GM12878 (cell line): ENCODE data around the gene CLEC16A. TPM values are rescaled to one million over a fixed set of nuclear protein-coding genes. Genes with fewer than 3 reads are reported as not detected.

Experiments used
- ATAC-seq: fragments of 200-7000 bp; cut with Tn5 transposase; 3 replicates; pipeline ENCODE4 v1.9.1; 2020; ENCODE audit warnings: mild to moderate bottlenecking, moderate library complexity
- BruUV-seq: library from RNA; stranded (reverse); fragments of 400-500 nt; replicated peaks from 2 replicates; lab custom pipeline; 2021; lab: Mats Ljungman, UMichigan
- CTCF ChIA-PET: fragments of 300-600 bp; sonication (Branson Sonifier 250); formaldehyde crosslinking; extraction: SDS; loops from one replicate; lab custom pipeline; 2021; ENCODE audit warnings: inconsistent platforms; lab: Yijun Ruan, JAX
- POLR2A ChIA-PET: fragments of 350-600 bp; formaldehyde crosslinking; extraction: SDS; loops from one replicate; lab custom pipeline; 2021; ENCODE audit warnings: inconsistent platforms; lab: Charles Lee
- RAD21 ChIA-PET: fragments of 300-600 bp; sonication (Branson Sonifier 250); formaldehyde crosslinking; loops from one replicate; lab custom pipeline; 2023; ENCODE audit warnings: antibody characterized with exemption; ENCODE audit not compliant: unreplicated experiment; lab: Charles Lee
- SMC1A ChIA-PET: fragments of 300-600 bp; sonication (Branson Sonifier 250); formaldehyde crosslinking; loops from one replicate; lab custom pipeline; 2023; ENCODE audit not compliant: unreplicated experiment, uncharacterized antibody; lab: Charles Lee
- DNase-seq: peaks from one replicate; pipeline ENCODE4 v3.0.0-alpha.2; 2011; ENCODE audit warnings: low read depth, low spot score
- FAIRE-seq: peaks from 3 replicates; lab custom pipeline; 2011; peaks lifted over from hg19 to GRCh38; lab: Jason Lieb, UNC
- H2AFZ ChIP-seq: 2 replicates; pipeline ENCODE4 v1.6.0; 2011; ENCODE audit warnings: low read depth, low read length, control low read depth; ENCODE audit not compliant: control insufficient read depth
- H3K27ac ChIP-seq: 2 replicates; pipeline ENCODE4 v1.5.1; 2011; ENCODE audit warnings: control low read depth; ENCODE audit not compliant: control insufficient read depth, insufficient read depth
- H3K27me3 ChIP-seq, 2 experiments: replicated peaks in 1 of 2; 2 replicates each; pipeline versions ENCODE4 v1.6.0 to v1.6.1; 2011; ENCODE audit warnings: low read length in 1 of 2; ENCODE audit not compliant: control insufficient read depth in 2 of 2, insufficient read depth in 2 of 2
- H3K36me3 ChIP-seq, 2 experiments: 2 replicates each; pipeline ENCODE4 v1.5.1; 2011; ENCODE audit warnings: low read length in 1 of 2; ENCODE audit not compliant: control insufficient read depth in 2 of 2, insufficient read depth in 2 of 2
- H3K4me1 ChIP-seq: 2 replicates; pipeline ENCODE4 v1.6.1; 2011; ENCODE audit warnings: mild to moderate bottlenecking, low read length, moderate library complexity, mixed read lengths; ENCODE audit not compliant: control insufficient read depth, insufficient read depth
- H3K4me2 ChIP-seq: 2 replicates; pipeline ENCODE4 v1.6.0; 2011; ENCODE audit warnings: control low read depth; ENCODE audit not compliant: control insufficient read depth, insufficient read depth
- H3K4me3 ChIP-seq: fragments of 200-600 bp; sonication (generic); 2 replicates; pipeline ENCODE4 v1.5.1; 2016
- H3K79me2 ChIP-seq: 2 replicates; pipeline ENCODE4 v1.6.0; 2011; ENCODE audit warnings: low read length; ENCODE audit not compliant: control insufficient read depth, insufficient read depth
- H3K9ac ChIP-seq: 2 replicates; pipeline ENCODE4 v1.8.0; 2011; ENCODE audit warnings: low read length, control low read depth, mixed read lengths; ENCODE audit not compliant: control insufficient read depth, insufficient read depth
- H3K9me3 ChIP-seq: replicated peaks from 3 replicates; pipeline ENCODE4 v1.5.1; 2011; ENCODE audit warnings: mild to moderate bottlenecking, low read length; ENCODE audit not compliant: control insufficient read depth, insufficient read depth
- H4K20me1 ChIP-seq: 2 replicates; pipeline ENCODE4 v1.6.0; 2011; ENCODE audit not compliant: control insufficient read depth, insufficient read depth
- FOS ChIP-seq: IDR thresholded peaks from 3 replicates; pipeline ENCODE4 v1.6.1; 2011; ENCODE audit warnings: borderline replicate concordance; ENCODE audit not compliant: insufficient read length; ENCODE audit errors: extremely low read depth
- HDGF ChIP-seq: fragments of 450-650 bp; IDR thresholded peaks from 2 replicates; pipeline ENCODE4 v1.6.1; 2016; ENCODE audit warnings: antibody characterized with exemption
- RBBP5 ChIP-seq: fragments of 200-600 bp; sonication (generic); conservative IDR thresholded peaks from 2 replicates; pipeline ENCODE4 v1.6.1; 2016
- REST ChIP-seq: IDR thresholded peaks from 2 replicates; pipeline ENCODE4 v1.6.1; 2012; ENCODE audit warnings: mild to moderate bottlenecking, low read depth, low read length
- SIN3A ChIP-seq: IDR thresholded peaks from 2 replicates; pipeline ENCODE4 v1.6.1; 2012; ENCODE audit warnings: low read depth, low read length, improper control_type of control experiment
- YY1 ChIP-seq: IDR thresholded peaks from 2 replicates; pipeline ENCODE4 v1.6.1; 2011; ENCODE audit warnings: low read depth, mild to moderate bottlenecking, low read length
- WGBS: methylation state at CpG from one replicate; pipeline ENCODE4 v1.1.6; 2016; ENCODE audit warnings: low lambda C conversion rate; ENCODE audit not compliant: insufficient replicate concordance, insufficient coverage; ENCODE audit errors: missing lambda C conversion rate; 5-methylcytosine and 5-hydroxymethylcytosine counted together
- in situ Hi-C: fragments of 300-500 bp; cut with MboI; formaldehyde crosslinking; loops from 9 replicates; pipeline ENCODE4 v1.14.3; 2018; ENCODE audit warnings: mixed read lengths
- intact Hi-C: fragments of 100-400 bp; cut with micrococcal nuclease; formaldehyde crosslinking; loops from one replicate; pipeline ENCODE4 v1.14.2; 2022; ENCODE audit not compliant: unreplicated experiment
- polyA plus RNA-seq, 11 experiments: library from polyadenylated mRNA; depleted of rRNA in 4 of 11; unstranded in 6 of 11; stranded (reverse) in 5 of 11; fragments of >200 nt; fragmentation: Nextera tagmentation in 4 of 11; fragmentation: Illumina TruSeq in 1 of 11; extraction: Ambion mirVana in 4 of 11; extraction: Trizol in 1 of 11; gene quantifications; 1 replicate in 1 of 11; 2 replicates in 10 of 11; pipeline versions ENCODE4 v1.2.1 to v1.2.3, GENCODE V29; 2011 to 2016; ENCODE audit warnings: inconsistent platforms in 2 of 11, missing spikeins in 2 of 11, low read depth in 1 of 11
- total RNA-seq, 4 experiments: library from RNA; depleted of rRNA in 3 of 4; stranded (reverse); fragments of >200 nt in 3 of 4; fragmentation: Illumina TruSeq in 1 of 4; extraction: Trizol in 1 of 4; gene quantifications; 2 replicates each; pipeline versions ENCODE4 v1.2.1 to v1.2.3, GENCODE V29; 2013 to 2021

Gene CLEC16A
- total and polyA plus RNA-seq, 10 of the 15 experiments (the other 5 are each of a cell fraction or from before 2014, with no cell fraction given): 1.5 to 28.8 (median 19.2) TPM

DNA sequence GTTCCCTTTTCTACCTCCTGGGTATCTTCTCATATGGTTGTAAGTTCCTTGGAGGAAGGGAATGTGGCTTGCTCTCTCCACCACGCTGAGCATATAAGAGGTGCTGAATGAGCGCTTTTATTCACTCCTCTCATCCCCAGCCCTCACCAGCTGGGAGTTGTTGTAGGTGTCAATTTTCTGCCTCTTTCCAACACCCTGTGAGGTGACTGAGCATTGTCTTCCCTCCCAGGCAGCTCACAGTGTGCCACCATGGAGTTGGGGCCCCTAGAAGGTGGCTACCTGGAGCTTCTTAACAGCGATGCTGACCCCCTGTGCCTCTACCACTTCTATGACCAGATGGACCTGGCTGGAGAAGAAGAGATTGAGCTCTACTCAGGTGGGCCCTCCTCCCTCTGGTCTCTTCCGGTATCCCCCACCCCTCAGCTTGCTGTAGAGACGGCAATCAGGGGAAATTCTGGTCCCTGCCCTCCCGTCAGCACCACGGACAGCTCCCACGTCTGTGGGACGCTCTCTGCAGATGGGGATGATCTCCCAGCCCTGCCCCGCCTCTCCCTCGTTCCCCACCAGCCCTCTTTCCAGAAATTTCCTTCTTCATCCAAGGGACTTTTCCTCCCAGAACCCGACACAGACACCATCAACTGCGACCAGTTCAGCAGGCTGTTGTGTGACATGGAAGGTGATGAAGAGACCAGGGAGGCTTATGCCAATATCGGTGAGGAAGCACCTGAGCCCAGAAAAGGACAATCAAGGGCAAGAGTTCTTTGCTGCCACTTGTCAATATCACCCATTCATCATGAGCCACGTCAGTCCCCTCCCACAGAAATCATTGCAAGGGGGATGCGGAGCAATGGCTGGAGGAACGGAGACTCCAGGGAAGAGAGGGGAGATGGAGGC lies 49.1 kb upstream of the CLEC16A start:
- in situ Hi-C loops (loop anchor here (25.0 kb wide), 2 partner anchors 583 to 1758 kb away; no protein-coding TSS in a partner anchor), intact Hi-C loops (loop anchor here (10.0 kb wide), 1 partner anchor 590 kb away; no protein-coding TSS in a partner anchor)
- H3K36me3 ChIP-seq: peaks cover 26 to 56% of the 10 kb centered on the region in 2 experiments
- TF ChIP-seq FOS: no peak
- 0 out of 2 replicates have a peak, but pooled peaks have one; percentile 10 for TF ChIP-seq YY1
- TF ChIP-seq HDGF: 0 out of 2 replicates have a peak, but pooled peaks have one; percentile 12
- TF ChIP-seq SIN3A: peak; percentile 62; the same call in 1 of the 2 replicates
- no peak for TF ChIP-seq RBBP5
- TF ChIP-seq REST: peak; percentile 97
- no peak for ATAC-seq
- H3K27me3 ChIP-seq: no peaks in the 10 kb centered on the region
- H2AFZ ChIP-seq: no peak overlapping the region
- no peak overlapping the region for H3K9ac ChIP-seq
- H3K9me3 ChIP-seq: no peaks in the 10 kb centered on the region
- ChIA-PET POLR2A (interaction anchor here (1.0 to 3.5 kb wide), 6 partner anchors 11 to 151 kb away, joined by 3 to 24 read pairs (median 4); no protein-coding TSS in a partner anchor), RAD21 (interaction anchor here (0.8 to 3.9 kb wide), 6 partner anchors 12 to 155 kb away, joined by 3 to 39 read pairs (median 5); partner anchors contain the start of gene CIITA), CTCF (interaction anchor here (0.9 to 1.3 kb wide), 9 partner anchors 8 to 56 kb away, joined by 3 to 8 read pairs (median 3); partner anchors contain the start of gene CIITA), SMC1A (interaction anchor here (0.8 to 4.3 kb wide), 10 partner anchors 13 to 158 kb away, joined by 3 to 37 read pairs (median 3); partner anchors contain the start of genes CIITA and NUBP1)
- FAIRE-seq: no peak
- peak overlapping the region; percentile 86 for H3K4me2 ChIP-seq
- peaks cover 68% of the 10 kb centered on the region for H3K4me1 ChIP-seq
- peaks cover 10% of the 10 kb centered on the region for H4K20me1 ChIP-seq
- no peak for DNase-seq
- BruUV-seq: no TSS peak
- no peak overlapping the region for H3K27ac ChIP-seq
- H3K4me3 ChIP-seq: no peak overlapping the region
- H3K79me2 ChIP-seq: peaks cover 37% of the 10 kb centered on the region
- 42% methylated on average over 17 of the region's 17 CpGs for WGBS
